Measurements from ENCODE around the gene SET.
A peak's percentile ranks its signal among the peaks of the same experiment; 100 is the strongest.

Gene SET

DNA sequence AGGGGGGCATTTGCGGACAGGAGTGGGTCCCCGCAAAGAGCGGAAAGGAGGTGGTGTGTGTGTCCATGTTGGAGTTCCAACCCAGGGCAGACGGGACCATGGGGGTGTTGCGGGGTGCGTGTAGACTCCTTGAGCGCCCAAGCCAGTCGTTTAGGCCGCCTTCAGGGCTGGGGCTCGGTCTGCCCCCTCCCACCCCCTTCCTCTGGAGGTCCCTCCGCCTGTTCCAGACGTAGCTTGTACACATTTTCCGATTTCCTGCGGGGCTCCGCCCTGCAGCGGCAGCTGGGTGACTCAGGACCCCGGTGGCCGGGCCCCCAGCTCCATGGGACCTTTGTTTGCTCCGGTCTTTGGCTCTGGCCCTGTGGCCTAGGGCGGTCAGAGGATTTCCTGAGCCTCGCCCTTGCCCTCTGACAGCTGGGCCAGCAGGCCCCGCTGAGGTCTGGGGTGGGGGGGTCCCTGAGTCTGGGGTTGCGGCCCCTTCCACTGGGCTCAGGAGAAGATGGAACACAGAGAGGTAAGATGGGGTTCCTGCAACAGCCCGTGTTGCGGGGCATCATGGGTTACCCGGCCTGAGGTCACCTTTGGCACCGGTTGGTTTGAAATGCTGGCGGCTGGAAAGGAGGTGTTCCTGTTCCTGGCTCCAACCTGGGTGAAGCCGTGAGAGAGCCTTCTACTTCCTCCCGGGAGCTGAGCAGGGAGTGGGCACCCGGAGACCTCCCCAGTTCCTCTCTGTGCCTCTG, 14.8 kb downstream of the SET start:
- Histone ChIP-seq H2AFZ (ENCODE audit: low read depth, low read length, severe bottlenecking) (peak overlapping the region; percentile 98), H3K4me3 (ENCODE audit: insufficient read depth, low read length, poor library complexity, severe bottlenecking) (peak overlapping the region; percentile 87), H3K9me3 (ENCODE audit: insufficient read depth, low read length) (no peaks in the 10 kb centered on the region), H3K9me2 (replicated peaks; ENCODE audit: insufficient read depth, low read length) (no peaks in the 10 kb centered on the region), H3F3A (ENCODE audit: insufficient read depth) (peaks cover 11% of the 10 kb centered on the region), H3K9ac (ENCODE audit: low read length) (peak overlapping the region; percentile 90), H3K79me2 (ENCODE audit: insufficient read depth, low read length) (peaks cover 9% of the 10 kb centered on the region; the same call in 1 of the 2 replicates), H3K36me3 (ENCODE audit: low read length) (no peaks in the 10 kb centered on the region), H3K4me2 (ENCODE audit: low read depth, low read length, poor library complexity, severe bottlenecking) (peak overlapping the region; percentile 72), H3K27me3 (ENCODE audit: low read length) (no peaks in the 10 kb centered on the region), H4K20me1 (ENCODE audit: low read depth, low read length) (no peaks in the 10 kb centered on the region), H3K27ac (ENCODE audit: low read depth, low read length) (peak overlapping the region; percentile 52; the same call in 1 of the 2 replicates)
- TF ChIP-seq CTCF (IDR thresholded peaks at IDR 0.05; ENCODE audit: insufficient read depth, low read length, poor library complexity, severe bottlenecking), result no peak
- TF ChIP-seq EZH2phosphoT487 (conservative IDR thresholded peaks at IDR 0.05; ENCODE audit: low read length), result no peak

DNA sequence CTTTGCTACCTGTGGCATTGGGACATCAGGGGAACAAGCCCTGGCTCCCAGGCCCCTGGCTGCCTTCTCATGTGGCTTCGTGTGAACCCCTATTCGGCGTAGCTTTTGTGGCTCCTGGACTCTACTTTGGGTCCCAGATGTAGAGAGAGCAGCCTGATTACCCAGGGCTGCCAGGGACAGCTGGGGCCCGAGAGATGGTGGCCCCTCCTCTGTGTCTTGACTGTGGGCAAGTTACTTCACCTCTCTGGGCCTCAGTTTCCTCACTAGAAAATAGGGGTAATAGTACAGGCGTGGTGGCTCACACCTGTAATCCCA, 15.3 kb downstream of the SET start:
- H3K27ac ChIP-seq (ENCODE audit: low read depth, low read length), result no peak overlapping the region
- H3K4me2 ChIP-seq (ENCODE audit: low read depth, low read length, poor library complexity, severe bottlenecking), result no peak overlapping the region
- no peak for TF ChIP-seq EZH2phosphoT487 (conservative IDR thresholded peaks at IDR 0.05; ENCODE audit: low read length)
- no peak for TF ChIP-seq CTCF (IDR thresholded peaks at IDR 0.05; ENCODE audit: insufficient read depth, low read length, poor library complexity, severe bottlenecking)

GRCh38 chr9:128705051-128705965, 16.3 kb downstream of the SET start:
- Histone ChIP-seq H3F3A (ENCODE audit: insufficient read depth) (peaks cover 2% of the 10 kb centered on the region; the same call in 1 of the 2 replicates), H3K9me2 (replicated peaks; ENCODE audit: insufficient read depth, low read length) (no peaks in the 10 kb centered on the region), H3K9me3 (ENCODE audit: insufficient read depth, low read length) (no peaks in the 10 kb centered on the region), H3K4me3 (ENCODE audit: insufficient read depth, low read length, poor library complexity, severe bottlenecking) (no peak overlapping the region), H3K27ac (ENCODE audit: low read depth, low read length) (no peak overlapping the region), H3K4me2 (ENCODE audit: low read depth, low read length, poor library complexity, severe bottlenecking) (no peak overlapping the region), H3K36me3 (ENCODE audit: low read length) (no peaks in the 10 kb centered on the region), H3K79me2 (ENCODE audit: insufficient read depth, low read length) (peaks cover 9% of the 10 kb centered on the region; the same call in 1 of the 2 replicates), H3K27me3 (ENCODE audit: low read length) (no peaks in the 10 kb centered on the region), H2AFZ (ENCODE audit: low read depth, low read length, severe bottlenecking) (no peak overlapping the region), H3K9ac (ENCODE audit: low read length) (no peak overlapping the region), H4K20me1 (ENCODE audit: low read depth, low read length) (no peaks in the 10 kb centered on the region)
- TF ChIP-seq CTCF (IDR thresholded peaks at IDR 0.05; ENCODE audit: insufficient read depth, low read length, poor library complexity, severe bottlenecking), result no peak
- no peak for TF ChIP-seq EZH2phosphoT487 (conservative IDR thresholded peaks at IDR 0.05; ENCODE audit: low read length)

More for the DNA sequence above, 15.3 kb downstream of the SET start:
- peaks cover 9% of the 10 kb centered on the region; the same call in 1 of the 2 replicates for H3K79me2 ChIP-seq (ENCODE audit: insufficient read depth, low read length)
- no peaks in the 10 kb centered on the region for H3K9me2 ChIP-seq (replicated peaks; ENCODE audit: insufficient read depth, low read length)
- H3F3A ChIP-seq (ENCODE audit: insufficient read depth), result peaks cover 9% of the 10 kb centered on the region
- no peaks in the 10 kb centered on the region for H3K27me3 ChIP-seq (ENCODE audit: low read length)
- H3K4me3 ChIP-seq (ENCODE audit: insufficient read depth, low read length, poor library complexity, severe bottlenecking), result no peak overlapping the region
- no peaks in the 10 kb centered on the region for H3K9me3 ChIP-seq (ENCODE audit: insufficient read depth, low read length)
- H4K20me1 ChIP-seq (ENCODE audit: low read depth, low read length), result no peaks in the 10 kb centered on the region
- H3K36me3 ChIP-seq (ENCODE audit: low read length), result no peaks in the 10 kb centered on the region
- no peak overlapping the region for H3K9ac ChIP-seq (ENCODE audit: low read length)
- no peak overlapping the region for H2AFZ ChIP-seq (ENCODE audit: low read depth, low read length, severe bottlenecking)

Data from SU-DHL-6 (cell line).